Panc1 (cell line): ENCODE results near the gene GSTO2. TPM values are rescaled to one million over a fixed set of nuclear protein-coding genes. Genes with fewer than 3 reads are reported as not detected.

ENCODE experiments used
- ATAC-seq: fragments of 200-7000 bp; cut with Tn5 transposase; 2 replicates; pipeline ENCODE4 v1.9.1; 2020; ENCODE audit warnings: mild to moderate bottlenecking, moderate library complexity
- BruUV-seq: library from RNA; stranded (reverse); fragments of 400-500 nt; replicated peaks from 2 replicates; lab custom pipeline; 2021; lab: Mats Ljungman, UMichigan
- CTCF ChIA-PET: fragments of 300-600 bp; sonication (Branson Sonifier 250); formaldehyde crosslinking; loops from one replicate; lab custom pipeline; 2022; ENCODE audit warnings: antibody characterized with exemption; lab: Charles Lee
- POLR2A ChIA-PET: fragments of 300-600 bp; sonication (Branson Sonifier 250); formaldehyde crosslinking; loops from one replicate; lab custom pipeline; 2022; ENCODE audit warnings: antibody characterized with exemption; lab: Charles Lee
- DNase-seq: peaks from one replicate; pipeline ENCODE4 v3.0.0-alpha.2; 2010; ENCODE audit warnings: low read depth, low spot score
- H3K27ac ChIP-seq: 2 replicates; pipeline ENCODE4 v1.5.1; 2011; ENCODE audit warnings: mild to moderate bottlenecking, low read length, inconsistent platforms
- H3K27me3 ChIP-seq: fragments of 200-500 bp; sonication (Bioruptor generic); 2 replicates; pipeline ENCODE4 v1.6.0; 2014; ENCODE audit warnings: low read length, inconsistent platforms; ENCODE audit not compliant: control insufficient read depth, insufficient read depth
- H3K36me3 ChIP-seq: fragments of 200-500 bp; sonication (Bioruptor generic); 2 replicates; pipeline ENCODE4 v1.5.1; 2014; ENCODE audit warnings: inconsistent platforms, mild to moderate bottlenecking, low read length, moderate library complexity; ENCODE audit not compliant: control insufficient read depth, insufficient read depth
- H3K4me1 ChIP-seq: 2 replicates; pipeline ENCODE4 v1.5.1; 2011; ENCODE audit warnings: inconsistent platforms, mild to moderate bottlenecking, low read length, moderate library complexity; ENCODE audit not compliant: control insufficient read depth, insufficient read depth
- H3K4me3 ChIP-seq, 2 experiments: 2 replicates each; pipeline ENCODE4 v1.5.1; 2011 to 2012; ENCODE audit warnings: low read depth in 2 of 2, low read length in 2 of 2, mild to moderate bottlenecking in 2 of 2, inconsistent platforms in 1 of 2, moderate library complexity in 1 of 2
- H3K9me3 ChIP-seq: fragments of 200-500 bp; sonication (Bioruptor generic); 2 replicates; pipeline ENCODE4 v1.5.1; 2014; ENCODE audit warnings: low read depth, mild to moderate bottlenecking, inconsistent platforms, low read length, moderate library complexity; ENCODE audit not compliant: control insufficient read depth, insufficient read depth
- CTCF ChIP-seq: fragments of 450-650 bp; IDR thresholded peaks from 2 replicates; pipeline ENCODE4 v1.5.1; 2017; ENCODE audit warnings: mild to moderate bottlenecking
- POLR2AphosphoS5 ChIP-seq: IDR thresholded peaks from 2 replicates; pipeline ENCODE4 v1.6.1; 2012; ENCODE audit warnings: mild to moderate bottlenecking, low read depth, low read length, moderate library complexity
- REST ChIP-seq, 2 experiments: IDR thresholded peaks; 2 replicates each; pipeline ENCODE4 v1.6.1; 2011 to 2012; ENCODE audit warnings: low read depth in 2 of 2, control low read depth in 1 of 2, low read length in 1 of 2, mild to moderate bottlenecking in 1 of 2, moderate library complexity in 1 of 2; ENCODE audit not compliant: insufficient read depth in 1 of 2
- SIN3A ChIP-seq: IDR thresholded peaks from 2 replicates; pipeline ENCODE4 v1.6.1; 2012; ENCODE audit warnings: low read depth, mild to moderate bottlenecking, low read length, moderate library complexity, borderline replicate concordance; ENCODE audit not compliant: insufficient read depth
- TCF7L2 ChIP-seq: IDR thresholded peaks from 2 replicates; pipeline ENCODE4 v1.6.1; 2011; ENCODE audit warnings: mild to moderate bottlenecking, low read depth, low read length, inconsistent platforms
- in situ Hi-C: cut with HindIII; loops from 2 replicates; pipeline ENCODE4 v1.10.0; 2016; ENCODE audit warnings: low sequenced_read_pairs, low pct_unique_long_range_greater_than_20kb
- intact Hi-C: fragments of 100-400 bp; cut with micrococcal nuclease; formaldehyde crosslinking; loops from one replicate; pipeline ENCODE4 v1.10.0; 2022; ENCODE audit not compliant: unreplicated experiment
- total RNA-seq: library from RNA; stranded (reverse); gene quantifications from one replicate; pipeline ENCODE4 v1.2.1, GENCODE V29; 2021; ENCODE audit not compliant: unreplicated experiment

GSTO2 gene
- total RNA-seq, 1 experiment from 2014 or later: 28.5 TPM

GRCh38 chr10:104259456-104259855, 9.5 kb upstream of the GSTO2 start:
- H3K4me1 ChIP-seq: peaks cover 37% of the 10 kb centered on the region
- TF ChIP-seq POLR2AphosphoS5 (no peak), SIN3A (no peak), REST (IDR thresholded peaks at IDR 0.05; ENCODE audit: insufficient read depth in 1 of 2, low read depth in 2 of 2, low read length in 1 of 2) (no peak), CTCF (no peak), TCF7L2 (no peak)
- intact Hi-C loops: no loop called here
- POLR2A ChIA-PET: no interaction called here
- H3K27me3 ChIP-seq: no peaks in the 10 kb centered on the region
- DNase-seq (no peak), ATAC-seq (no peak)
- CTCF ChIA-PET: interaction anchor here (1.0 kb wide), 1 partner anchor 16 kb away, joined by 3 read pairs; no protein-coding TSS in a partner anchor
- in situ Hi-C loops: no loop called here
- BruUV-seq: no TSS peak
- no peak overlapping the region for H3K4me3 ChIP-seq
- H3K9me3 ChIP-seq: no peaks in the 10 kb centered on the region
- H3K27ac ChIP-seq: no peak overlapping the region
- H3K36me3 ChIP-seq: peaks cover 46% of the 10 kb centered on the region

GRCh38 chr10:104259999-104260774, 8.8 kb upstream of the GSTO2 start:
- H3K27me3 ChIP-seq: no peaks in the 10 kb centered on the region
- TF ChIP-seq CTCF: no peak
- TF ChIP-seq REST (IDR thresholded peaks at IDR 0.05; ENCODE audit: insufficient read depth in 1 of 2, low read depth in 2 of 2, low read length in 1 of 2): no peak
- no peak for TF ChIP-seq SIN3A
- no peak for TF ChIP-seq POLR2AphosphoS5
- no peak for TF ChIP-seq TCF7L2
- POLR2A ChIA-PET: interaction anchor here (0.6 kb wide), 1 partner anchor 13 kb away, joined by 5 read pairs; no protein-coding TSS in a partner anchor
- CTCF ChIA-PET: interaction anchor here (1.0 kb wide), 1 partner anchor 15 kb away, joined by 3 read pairs; no protein-coding TSS in a partner anchor
- DNase-seq (no peak), ATAC-seq (peak; percentile 42; the same call in 1 of the 2 replicates)
- H3K4me1 ChIP-seq: peaks cover 37% of the 10 kb centered on the region
- no TSS peak for BruUV-seq
- H3K27ac ChIP-seq: no peak overlapping the region
- H3K4me3 ChIP-seq: no peak overlapping the region
- in situ Hi-C loops: no loop called here
- H3K36me3 ChIP-seq: peaks cover 49% of the 10 kb centered on the region
- intact Hi-C loops: no loop called here
- H3K9me3 ChIP-seq: no peaks in the 10 kb centered on the region
